ENCODE measurements around the gene GYPB. TPM values are rescaled to one million over a fixed set of nuclear protein-coding genes. Genes with fewer than 3 reads are reported as not detected.
"Not testable (repeated sequence)": the region's sequence is repeated elsewhere in the genome, so short reads cannot be mapped to it uniquely, and the experiment has no call there.

GYPB gene
- total and polyA plus RNA-seq, 2 of the 8 experiments (the other 6 are each of a cell fraction or from before 2014, with no cell fraction given): not detected

DNA sequence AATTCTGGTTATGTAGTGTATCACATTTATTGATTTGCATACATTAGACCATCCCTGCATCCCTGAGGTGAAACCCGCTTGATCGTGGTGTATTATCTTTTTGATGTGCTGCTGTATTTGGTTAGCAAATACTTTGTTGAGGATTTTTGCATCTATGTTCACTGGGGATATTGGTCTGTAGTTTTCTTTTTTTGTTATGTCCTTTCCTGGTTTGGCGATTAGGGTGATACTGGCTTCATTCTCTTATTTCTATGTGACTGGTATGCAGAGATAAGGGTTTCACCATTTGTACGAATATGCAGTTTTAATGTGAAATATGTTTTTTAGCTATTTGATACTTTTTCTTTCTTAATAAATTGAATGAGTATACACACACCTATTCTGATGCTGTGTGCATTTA, 45.2 kb downstream of the GYPB start:
- CTCF ChIA-PET (ENCODE audit: partially characterized antibody): not testable (repeated sequence)

More for the DNA sequence above, 45.2 kb downstream of the GYPB start:
- H3K56ac ChIP-seq (replicated peaks; ENCODE audit: insufficient read length, low read depth, low read length); H4K5ac ChIP-seq (ENCODE audit: insufficient read length, low read depth, low read length); H3K18ac ChIP-seq (ENCODE audit: extremely low read depth, low read length); FAIRE-seq; H2AK5ac ChIP-seq (ENCODE audit: low read depth, low read length); H3K9me3 ChIP-seq (ENCODE audit: insufficient read depth in 2 of 2, low read depth in 1 of 2, low read length in 1 of 2); H3K27ac ChIP-seq (ENCODE audit: low read depth, low read length); H4K8ac ChIP-seq (ENCODE audit: extremely low read depth, insufficient read depth, low read length); H2BK20ac ChIP-seq (ENCODE audit: low read length); H4K20me1 ChIP-seq (replicated peaks in 1 of 2; ENCODE audit: control insufficient read depth in 1 of 2, insufficient read depth in 2 of 2, low read length in 2 of 2); POLR2A ChIA-PET (ENCODE audit: partially characterized antibody); H3K23me2 ChIP-seq (ENCODE audit: low read depth, low read length); H3K9ac ChIP-seq (replicated peaks in 1 of 4; ENCODE audit: extremely low read depth in 1 of 4, low read depth in 3 of 4, low read length in 3 of 4); H3K4me1 ChIP-seq (replicated peaks in 1 of 4; ENCODE audit: control insufficient read depth in 3 of 4, insufficient read depth in 4 of 4, low read length in 3 of 4); H3K4ac ChIP-seq (replicated peaks; ENCODE audit: insufficient read length, low read depth, low read length); H2BK120ac ChIP-seq (replicated peaks; ENCODE audit: low read depth, low read length); DNase-seq (ENCODE audit: low read depth in 1 of 2, low spot score in 2 of 2); H2BK12ac ChIP-seq (ENCODE audit: low read depth, low read length); H3K79me2 ChIP-seq (ENCODE audit: control insufficient read depth in 1 of 2, insufficient read depth in 2 of 2, low read length in 2 of 2); H3K14ac ChIP-seq (ENCODE audit: insufficient read length); H3K79me1 ChIP-seq (ENCODE audit: low read depth, low read length); H3K27me3 ChIP-seq (replicated peaks in 1 of 4; ENCODE audit: control insufficient read depth in 3 of 4, extremely low read depth in 1 of 4, insufficient read depth in 3 of 4, low read length in 3 of 4); H3K4me3 ChIP-seq (ENCODE audit: extremely low read depth in 1 of 4, insufficient read depth in 2 of 4, low read depth in 3 of 4, low read length in 4 of 4); H3K36me3 ChIP-seq (ENCODE audit: control insufficient read depth in 2 of 4, insufficient read depth in 4 of 4, low read length in 3 of 4); H3K4me2 ChIP-seq (ENCODE audit: insufficient read depth in 1 of 2, low read depth in 2 of 2, low read length in 2 of 2); H4K91ac ChIP-seq (replicated peaks; ENCODE audit: insufficient read length, low read length); H2BK5ac ChIP-seq (ENCODE audit: low read depth, low read length); H3K23ac ChIP-seq (ENCODE audit: insufficient read length); H2AFZ ChIP-seq (ENCODE audit: low read length); H2BK15ac ChIP-seq (ENCODE audit: low read length): not testable (repeated sequence)
- 88% methylated on average over 4 of the region's 4 CpGs; no CpG with 5 or more reads in 1 of the 2 experiments for WGBS, 2 experiments (ENCODE audit: extremely low coverage in 1 of 2, insufficient coverage in 1 of 2, insufficient read length in 1 of 2, insufficient replicate concordance in 2 of 2, low coverage in 1 of 2, low lambda C conversion rate in 2 of 2, missing lambda C conversion rate in 1 of 2)

Measured in H1 (cell line).